Skeletal muscle tissue (tissue), 4 donors: ENCODE measurements around the gene TAF1L. TPM values are rescaled to one million over a fixed set of nuclear protein-coding genes. Genes with fewer than 3 reads are reported as not detected.
"Not testable (repeated sequence)": the region's sequence is repeated elsewhere in the genome, so short reads cannot be mapped to it uniquely, and the experiment has no call there.

ENCODE experiments used
- H3K27ac ChIP-seq: one replicate; pipeline ENCODE4 v1.7.0; 2013; ENCODE audit warnings: mild to moderate bottlenecking, low read depth, low read length, inconsistent platforms
- H3K27me3 ChIP-seq, 3 donors: one replicate each; pipeline ENCODE4 v1.7.0; 2013; ENCODE audit warnings: low read length in 3 of 3; ENCODE audit not compliant: control insufficient read depth in 3 of 3, insufficient read depth in 3 of 3
- H3K36me3 ChIP-seq, 3 donors: one replicate each; pipeline ENCODE4 v1.7.0; 2013; ENCODE audit warnings: low read length in 3 of 3; ENCODE audit not compliant: control insufficient read depth in 3 of 3, insufficient read depth in 3 of 3
- H3K4me1 ChIP-seq, 3 donors: one replicate each; pipeline ENCODE4 v1.7.0; 2013; ENCODE audit warnings: low read length in 3 of 3, mild to moderate bottlenecking in 3 of 3; ENCODE audit not compliant: control insufficient read depth in 3 of 3, insufficient read depth in 3 of 3
- H3K4me3 ChIP-seq, 3 donors: one replicate each; pipeline ENCODE4 v1.7.0; 2013; ENCODE audit warnings: low read length in 3 of 3
- H3K9ac ChIP-seq, 3 donors: one replicate each; pipeline ENCODE4 v1.7.0; 2013; ENCODE audit warnings: low read length in 3 of 3, mild to moderate bottlenecking in 3 of 3, moderate library complexity in 2 of 3, low read depth in 1 of 3
- H3K9me3 ChIP-seq, 3 donors: one replicate each; pipeline ENCODE4 v1.7.0; 2013; ENCODE audit warnings: low read length in 3 of 3; ENCODE audit not compliant: control insufficient read depth in 3 of 3
- total RNA-seq: library from RNA; depleted of rRNA; stranded (reverse); fragments of >200 nt; gene quantifications from one replicate; pipeline ENCODE4 v1.2.3, GENCODE V29; 2014
- donor health status: Osteomylitis.

Gene TAF1L
- total RNA-seq, 1 donor from 2014 or later, result not detected

GRCh38 chr9:32627394-32627954 lies 8.0 kb downstream of the TAF1L start:
- Histone ChIP-seq H3K4me1 (no peaks in the 10 kb centered on the region), H3K9ac (no peak overlapping the region), H3K9me3 (no peaks in the 10 kb centered on the region), H3K27ac (no peak overlapping the region), H3K4me3 (no peak overlapping the region), H3K27me3 (no peaks in the 10 kb centered on the region), H3K36me3 (no peaks in the 10 kb centered on the region)

- no peaks in the 10 kb centered on the region for H3K4me1 ChIP-seq
- H3K4me3 ChIP-seq, result no peak overlapping the region
- no peaks in the 10 kb centered on the region for H3K36me3 ChIP-seq
- H3K9me3 ChIP-seq, result no peaks in the 10 kb centered on the region
- H3K9ac ChIP-seq, result no peak overlapping the region
- H3K27ac ChIP-seq, result no peak overlapping the region
- no peaks in the 10 kb centered on the region for H3K27me3 ChIP-seq
These were observed 10.1 kb downstream of the TAF1L start for GRCh38 chr9:32625320-32625719.

- no peak overlapping the region for H3K9ac ChIP-seq
These were observed 12.5 kb downstream of the TAF1L start for GRCh38 chr9:32622948-32623347.

GRCh38 chr9:32618261-32618660 lies 17.2 kb downstream of the TAF1L start:
- no peak overlapping the region for H3K4me3 ChIP-seq
- peaks cover 0 to 7% (median 4%) of the 10 kb centered on the region in 3 donors for H3K27me3 ChIP-seq
- H3K36me3 ChIP-seq, result no peaks in the 10 kb centered on the region
- H3K9me3 ChIP-seq, result no peaks in the 10 kb centered on the region
- H3K27ac ChIP-seq, result no peak overlapping the region
- no peaks in the 10 kb centered on the region for H3K4me1 ChIP-seq
- H3K9ac ChIP-seq, result no peak overlapping the region

More at GRCh38 chr9:32622948-32623347, 12.5 kb downstream of the TAF1L start:
- Histone ChIP-seq H3K9me3 (no peaks in the 10 kb centered on the region), H3K4me1 (no peaks in the 10 kb centered on the region), H3K4me3 (no peak overlapping the region), H3K27ac (no peak overlapping the region), H3K36me3 (no peaks in the 10 kb centered on the region), H3K27me3 (peaks cover 0 to 4% (median 4%) of the 10 kb centered on the region in 3 donors)

- peaks cover 0 to 2% (median 0%) of the 10 kb centered on the region in 3 donors for H3K9me3 ChIP-seq
- no peaks in the 10 kb centered on the region for H3K36me3 ChIP-seq
- H3K9ac ChIP-seq, result no peak overlapping the region
These were observed 28.7 kb downstream of the TAF1L start for GRCh38 chr9:32606811-32607210.

GRCh38 chr9:32603914-32604852 lies 31.3 kb downstream of the TAF1L start:
- Histone ChIP-seq H3K9me3 (peaks cover 0 to 2% (median 0%) of the 10 kb centered on the region in 3 donors), H3K9ac (no peak overlapping the region), H3K36me3 (no peaks in the 10 kb centered on the region), H3K27ac (no peak overlapping the region), H3K27me3 (peaks cover 0 to 3% (median 2%) of the 10 kb centered on the region in 3 donors), H3K4me3 (no peak overlapping the region), H3K4me1 (no peaks in the 10 kb centered on the region)

More at GRCh38 chr9:32606811-32607210, 28.7 kb downstream of the TAF1L start:
- Histone ChIP-seq H3K27ac (no peak overlapping the region), H3K4me1 (no peaks in the 10 kb centered on the region), H3K27me3 (no peaks in the 10 kb centered on the region), H3K4me3 (no peak overlapping the region)

- not testable (repeated sequence) for H3K4me1 ChIP-seq, H3K27ac ChIP-seq, H3K4me3 ChIP-seq, H3K27me3 ChIP-seq, H3K36me3 ChIP-seq, H3K9me3 ChIP-seq, H3K9ac ChIP-seq
These were observed 36.4 kb downstream of the TAF1L start for GRCh38 chr9:32599021-32599420.

GRCh38 chr9:32596936-32597335 lies 38.5 kb downstream of the TAF1L start:
- Histone ChIP-seq H3K36me3 (no peaks in the 10 kb centered on the region), H3K4me1 (no peaks in the 10 kb centered on the region), H3K9ac (no peak overlapping the region), H3K27ac (no peak overlapping the region), H3K27me3 (peaks cover 0 to 3% (median 2%) of the 10 kb centered on the region in 3 donors), H3K4me3 (no peak overlapping the region), H3K9me3 (no peaks in the 10 kb centered on the region)

- no peak overlapping the region for H3K27ac ChIP-seq
- H3K4me3 ChIP-seq, result no peak overlapping the region
- H3K36me3 ChIP-seq, result no peaks in the 10 kb centered on the region
- peaks cover 0 to 3% (median 2%) of the 10 kb centered on the region in 3 donors for H3K27me3 ChIP-seq
- H3K4me1 ChIP-seq, result no peaks in the 10 kb centered on the region
- H3K9me3 ChIP-seq, result no peaks in the 10 kb centered on the region
- no peak overlapping the region for H3K9ac ChIP-seq
These were observed 39.2 kb downstream of the TAF1L start for GRCh38 chr9:32596096-32596865.
